K562 (cell line): ENCODE data around the gene GRIA2. TPM values are rescaled to one million over a fixed set of nuclear protein-coding genes. Genes with fewer than 3 reads are reported as not detected.

Source experiments
- ATAC-seq: fragments of 200-7000 bp; cut with Tn5 transposase; 3 replicates; pipeline ENCODE4 v1.9.1; 2020; ENCODE audit warnings: moderate library complexity
- BruUV-seq: library from RNA; stranded (reverse); fragments of 400-500 nt; replicated peaks from 2 replicates; lab custom pipeline; 2021; lab: Mats Ljungman, UMichigan
- CTCF ChIA-PET: fragments of 300-600 bp; formaldehyde crosslinking; extraction: SDS; loops from one replicate; lab custom pipeline; 2021; ENCODE audit warnings: low intra/inter-chr PET ratio; lab: Yijun Ruan, JAX
- POLR2A ChIA-PET: fragments of 300-600, 350-650 bp; sonication (Branson Sonifier 250); formaldehyde crosslinking; extraction: SDS; loops from one replicate; lab custom pipeline; 2021; ENCODE audit warnings: antibody characterized with exemption, inconsistent platforms; lab: Yijun Ruan, JAX
- DNase-seq, 4 experiments: peaks; one replicate each; pipeline versions ENCODE4 v3.0.0 to v3.0.0-alpha.2; 2011 to 2018; ENCODE audit warnings: low spot score in 3 of 4, mixed read lengths in 3 of 4; ENCODE audit errors: extremely low read depth in 1 of 4
- FAIRE-seq: peaks from 2 replicates; lab custom pipeline; 2011; peaks lifted over from hg19 to GRCh38; lab: Jason Lieb, UNC
- H2AFZ ChIP-seq: 2 replicates; pipeline ENCODE4 v1.6.0; 2011; ENCODE audit warnings: low read depth, low read length, control low read depth, inconsistent platforms
- H3K27ac ChIP-seq: fragments of 200-600 bp; 3 replicates; pipeline ENCODE4 v1.8.0; 2011; ENCODE audit warnings: low read depth, mild to moderate bottlenecking, control low read depth, inconsistent platforms, low read length, moderate library complexity, mixed read lengths; ENCODE audit errors: extremely low read depth
- H3K27me3 ChIP-seq, 2 experiments: fragments of 300-600 bp in 1 of 2; 2 replicates in 1 of 2; 3 replicates in 1 of 2; pipeline versions ENCODE4 v1.6.0 to v1.8.0; 2011; ENCODE audit warnings: inconsistent platforms in 2 of 2, low read length in 2 of 2, mild to moderate bottlenecking in 1 of 2, mixed read lengths in 1 of 2, moderate library complexity in 1 of 2; ENCODE audit not compliant: control insufficient read depth in 2 of 2, insufficient read depth in 2 of 2
- H3K36me3 ChIP-seq: fragments of 300-600 bp; 3 replicates; pipeline ENCODE4 v1.8.0; 2011; ENCODE audit warnings: mild to moderate bottlenecking, low read length, inconsistent platforms; ENCODE audit not compliant: control insufficient read depth, insufficient read depth
- H3K4me1 ChIP-seq, 2 experiments: fragments of 200-600 bp in 1 of 2; replicated peaks in 1 of 2; 2 replicates in 1 of 2; 3 replicates in 1 of 2; pipeline versions ENCODE4 v1.5.1 to v1.8.0; 2011; ENCODE audit warnings: inconsistent platforms in 2 of 2, low read length in 2 of 2, mild to moderate bottlenecking in 1 of 2, mixed read lengths in 1 of 2, moderate library complexity in 1 of 2; ENCODE audit not compliant: control insufficient read depth in 2 of 2, insufficient read depth in 2 of 2
- H3K4me2 ChIP-seq: 2 replicates; pipeline ENCODE4 v1.6.1; 2011; ENCODE audit warnings: low read length, control low read depth, inconsistent platforms, mixed read lengths; ENCODE audit not compliant: insufficient read depth
- H3K4me3 ChIP-seq: fragments of 200-600 bp; sonication (generic), shearing (Covaris generic); 2 replicates; pipeline ENCODE4 v1.5.1; 2016; ENCODE audit warnings: control low read depth, inconsistent platforms
- H3K79me2 ChIP-seq: fragments of 200-600 bp; 3 replicates; pipeline ENCODE4 v1.8.0; 2011; ENCODE audit warnings: low read length, inconsistent platforms; ENCODE audit not compliant: control insufficient read depth, insufficient read depth
- H3K9ac ChIP-seq, 2 experiments: 2 replicates each; pipeline versions ENCODE4 v1.6.0 to v1.6.1; 2011; ENCODE audit warnings: low read depth in 2 of 2, low read length in 2 of 2, control low read depth in 1 of 2, inconsistent platforms in 1 of 2, mild to moderate bottlenecking in 1 of 2, mixed read lengths in 1 of 2; ENCODE audit not compliant: insufficient read depth in 1 of 2
- H3K9me1 ChIP-seq: one replicate; pipeline ENCODE4 v1.6.0; 2011; ENCODE audit warnings: inconsistent platforms, mild to moderate bottlenecking, low read length, moderate library complexity; ENCODE audit not compliant: control insufficient read depth, insufficient read depth
- H3K9me3 ChIP-seq: replicated peaks from 2 replicates; pipeline ENCODE4 v1.5.1; 2011; ENCODE audit warnings: low read depth, low read length, inconsistent platforms; ENCODE audit not compliant: control insufficient read depth, insufficient read depth
- H4K20me1 ChIP-seq: replicated peaks from 2 replicates; pipeline ENCODE4 v1.6.1; 2011; ENCODE audit warnings: low read length, inconsistent platforms, mixed read lengths; ENCODE audit not compliant: control insufficient read depth, insufficient read depth
- EGR1 ChIP-seq: fragments of 450-650 bp; conservative IDR thresholded peaks from 2 replicates; pipeline ENCODE4 v1.6.1; 2017; ENCODE audit warnings: mild to moderate bottlenecking
- FOXA1 ChIP-seq: fragments of 450-650 bp; IDR thresholded peaks from 2 replicates; pipeline ENCODE4 v1.6.1; 2016; ENCODE audit warnings: mild to moderate bottlenecking, borderline replicate concordance
- LARP7 ChIP-seq: fragments of 450-650 bp; IDR thresholded peaks from 2 replicates; pipeline ENCODE4 v1.6.1; 2016
- MCM5 ChIP-seq: fragments of 450-650 bp; IDR thresholded peaks from 2 replicates; pipeline ENCODE4 v1.6.1; 2016; ENCODE audit warnings: low read depth
- NR2F6 ChIP-seq: fragments of 450-650 bp; formaldehyde crosslinking; IDR thresholded peaks from 2 replicates; pipeline ENCODE4 v1.4.0; 2020; ENCODE audit warnings: mild to moderate bottlenecking
- RBM14 ChIP-seq: fragments of 200-400 bp; formaldehyde crosslinking; IDR thresholded peaks from 2 replicates; pipeline ENCODE4 v1.6.1; 2018; ENCODE audit warnings: low read depth, mild to moderate bottlenecking, low read length, moderate library complexity, borderline replicate concordance; ENCODE audit not compliant: insufficient read depth
- RHOXF2B ChIP-seq: fragments of 250-450 bp; sonication (Bioruptor Pico); conservative IDR thresholded peaks from 2 replicates; pipeline ENCODE4 v1.5.1; 2021
- TCFL5 ChIP-seq: fragments of 250-450 bp; sonication (Bioruptor Pico); conservative IDR thresholded peaks from 2 replicates; pipeline ENCODE4 v1.6.1; 2021; ENCODE audit warnings: mild to moderate bottlenecking, moderate library complexity, matching md5 sums
- TEAD4 ChIP-seq, 2 experiments: sonication (generic) in 1 of 2; formaldehyde crosslinking in 1 of 2; IDR thresholded peaks; 2 replicates each; pipeline versions ENCODE4 v1.6.1 to v1.8.0; 2012 to 2022; ENCODE audit warnings: borderline replicate concordance in 1 of 2, inconsistent platforms in 1 of 2, low read length in 1 of 2, mild to moderate bottlenecking in 1 of 2, missing genetic modification reagents in 1 of 2
- ZNF133 ChIP-seq: fragments of 250-450 bp; sonication (Bioruptor Pico); IDR thresholded peaks from 2 replicates; pipeline ENCODE4 v1.4.0; 2020; ENCODE audit warnings: mild to moderate bottlenecking
- ZNF197 ChIP-seq: fragments of 200-800 bp; sonication (Bioruptor generic); IDR thresholded peaks from 2 replicates; pipeline ENCODE4 v1.6.1; 2016; ENCODE audit warnings: low read depth, missing genetic modification characterization, missing compliant biosample characterization
- ZNF282 ChIP-seq: sonication (generic); formaldehyde crosslinking; IDR thresholded peaks from 2 replicates; pipeline ENCODE4 v1.8.1; 2023; ENCODE audit warnings: missing genetic modification reagents
- WGBS: fragments of 100-300 bp; shearing (Covaris generic); methylation state at CpG from one replicate; pipeline ENCODE4 v1.1.6; 2016; ENCODE audit warnings: low coverage, mixed read lengths; ENCODE audit not compliant: insufficient coverage; ENCODE audit errors: missing lambda C conversion rate; 5-methylcytosine and 5-hydroxymethylcytosine counted together
- in situ Hi-C: fragments of 300-500 bp; cut with MboI; formaldehyde crosslinking; loops from 4 replicates; pipeline ENCODE4 v1.15.0; 2018; ENCODE audit warnings: inconsistent platforms, mixed read lengths
- intact Hi-C: fragments of 100-400 bp; cut with micrococcal nuclease; formaldehyde crosslinking; loops from 2 replicates; pipeline ENCODE4 v1.14.2; 2022
- polyA plus RNA-seq, 8 experiments: library from polyadenylated mRNA; depleted of rRNA in 4 of 8; stranded (reverse) in 5 of 8; unstranded in 3 of 8; fragments of >200 nt; fragmentation: Nextera tagmentation in 2 of 8; fragmentation: Illumina TruSeq in 1 of 8; extraction: Ambion mirVana in 2 of 8; extraction: Trizol in 1 of 8; gene quantifications; 2 replicates each; pipeline versions ENCODE4 v1.2.1 to v1.2.3, GENCODE V29; 2011 to 2014; ENCODE audit warnings: inconsistent platforms in 1 of 8, missing spikeins in 1 of 8
- total RNA-seq, 7 experiments: library from RNA; depleted of rRNA in 6 of 7; stranded (reverse); fragments of >200 nt in 6 of 7; fragmentation: Illumina TruSeq in 2 of 7; extraction: Trizol in 2 of 7; gene quantifications; 2 replicates each; pipeline versions ENCODE4 v1.2.1 to v1.2.3, GENCODE V29; 2011 to 2021; ENCODE audit warnings: low replicate concordance in 1 of 7
- TF ChIP-seq, protein P1 (sequence below): fragments of 250-450 bp; sonication (Bioruptor Pico); IDR thresholded peaks from 2 replicates; pipeline ENCODE4 v1.9.0; 2021; ENCODE audit warnings: mild to moderate bottlenecking
- TF ChIP-seq, protein P2 (sequence below): sonication (generic); formaldehyde crosslinking; IDR thresholded peaks from 2 replicates; pipeline ENCODE4 v1.8.0; 2023; ENCODE audit warnings: mild to moderate bottlenecking, missing genetic modification reagents

GRIA2 gene
- total and polyA plus RNA-seq, 9 of the 15 experiments (the other 6 are each of a cell fraction or from before 2014, with no cell fraction given) = 0.07 TPM; not detected in 8

DNA sequence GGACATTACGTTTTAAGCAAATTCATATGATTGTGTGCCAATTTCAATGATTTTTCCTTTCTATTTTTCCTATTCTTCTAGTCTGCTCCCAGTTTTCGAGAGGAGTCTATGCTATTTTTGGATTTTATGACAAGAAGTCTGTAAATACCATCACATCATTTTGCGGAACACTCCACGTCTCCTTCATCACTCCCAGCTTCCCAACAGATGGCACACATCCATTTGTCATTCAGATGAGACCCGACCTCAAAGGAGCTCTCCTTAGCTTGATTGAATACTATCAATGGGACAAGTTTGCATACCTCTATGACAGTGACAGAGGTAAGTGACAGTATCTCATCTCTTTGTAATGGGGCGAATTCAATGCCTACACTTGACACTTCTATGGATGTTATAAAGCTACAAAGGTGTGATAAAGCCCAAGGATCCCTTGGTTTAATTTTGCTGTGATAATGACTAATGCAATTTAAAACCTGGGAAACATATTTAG lies 83.0 kb downstream of the GRIA2 start:
- Histone ChIP-seq H3K9ac (no peak overlapping the region), H3K9me3 (no peaks in the 10 kb centered on the region), H2AFZ (no peak overlapping the region), H3K9me1 (no peaks in the 10 kb centered on the region), H3K27ac (no peak overlapping the region), H3K79me2 (no peaks in the 10 kb centered on the region)
- 5% methylated on average over 6 of the region's 6 CpGs for WGBS
- FAIRE-seq = no peak
- POLR2A ChIA-PET = no interaction called here
- in situ Hi-C loops = no loop called here
- TF ChIP-seq ZNF133 (CRISPR knock-in tag) = no peak
- no peak for TF ChIP-seq MCM5
- no peak for TF ChIP-seq LARP7
- no peak for TF ChIP-seq ZNF282 (CRISPR knock-in tag)
- TF ChIP-seq TCFL5 (CRISPR knock-in tag) = no peak
- no peak for TF ChIP-seq FOXA1
- TF ChIP-seq RHOXF2B = no peak
- TF ChIP-seq EGR1 = no peak
- TF ChIP-seq NR2F6 (CRISPR knock-in tag) = no peak
- TF ChIP-seq, all 486 proteins: peak for 0
- DNase-seq = no peak
- CTCF ChIA-PET = no interaction called here
- H3K4me3 ChIP-seq = no peak overlapping the region
- no peaks in the 10 kb centered on the region for H3K27me3 ChIP-seq
- intact Hi-C loops = no loop called here
- no peak overlapping the region for H3K4me2 ChIP-seq
- ATAC-seq = no peak
- no peaks in the 10 kb centered on the region for H3K4me1 ChIP-seq
- no TSS peak for BruUV-seq
- no peaks in the 10 kb centered on the region for H3K36me3 ChIP-seq
- no peaks in the 10 kb centered on the region for H4K20me1 ChIP-seq

- H3K4me2 ChIP-seq = no peak overlapping the region
- no peaks in the 10 kb centered on the region for H3K9me3 ChIP-seq
- H3K27me3 ChIP-seq = no peaks in the 10 kb centered on the region
- H3K4me3 ChIP-seq = no peak overlapping the region
- no peaks in the 10 kb centered on the region for H3K4me1 ChIP-seq
- intact Hi-C loops = no loop called here
- ChIA-PET CTCF (no interaction called here), POLR2A (no interaction called here)
- no peak for DNase-seq
- H3K79me2 ChIP-seq = no peaks in the 10 kb centered on the region
- no peaks in the 10 kb centered on the region for H3K9me1 ChIP-seq
- WGBS = 0% methylated on average over 5 of the region's 5 CpGs
- H3K27ac ChIP-seq = no peak overlapping the region
- in situ Hi-C loops = no loop called here
- no peaks in the 10 kb centered on the region for H4K20me1 ChIP-seq
- H3K9ac ChIP-seq = no peak overlapping the region
- H3K36me3 ChIP-seq = no peaks in the 10 kb centered on the region
- FAIRE-seq = no peak
- BruUV-seq = no TSS peak
- ATAC-seq = no peak
- no peak overlapping the region for H2AFZ ChIP-seq
- TF ChIP-seq, protein P1, sequence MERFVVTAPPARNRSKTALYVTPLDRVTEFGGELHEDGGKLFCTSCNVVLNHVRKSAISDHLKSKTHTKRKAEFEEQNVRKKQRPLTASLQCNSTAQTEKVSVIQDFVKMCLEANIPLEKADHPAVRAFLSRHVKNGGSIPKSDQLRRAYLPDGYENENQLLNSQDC (CRISPR knock-in tag) = no peak
- no peak for TF ChIP-seq TEAD4 (IDR thresholded peaks at IDR 0.05; ENCODE audit: low read length)
- TF ChIP-seq TEAD4 (CRISPR knock-in tag; IDR thresholded peaks at IDR 0.05; ENCODE audit: borderline replicate concordance) = no peak
- no peak for TF ChIP-seq ZNF197 (CRISPR knock-in tag)
- TF ChIP-seq, protein P2, sequence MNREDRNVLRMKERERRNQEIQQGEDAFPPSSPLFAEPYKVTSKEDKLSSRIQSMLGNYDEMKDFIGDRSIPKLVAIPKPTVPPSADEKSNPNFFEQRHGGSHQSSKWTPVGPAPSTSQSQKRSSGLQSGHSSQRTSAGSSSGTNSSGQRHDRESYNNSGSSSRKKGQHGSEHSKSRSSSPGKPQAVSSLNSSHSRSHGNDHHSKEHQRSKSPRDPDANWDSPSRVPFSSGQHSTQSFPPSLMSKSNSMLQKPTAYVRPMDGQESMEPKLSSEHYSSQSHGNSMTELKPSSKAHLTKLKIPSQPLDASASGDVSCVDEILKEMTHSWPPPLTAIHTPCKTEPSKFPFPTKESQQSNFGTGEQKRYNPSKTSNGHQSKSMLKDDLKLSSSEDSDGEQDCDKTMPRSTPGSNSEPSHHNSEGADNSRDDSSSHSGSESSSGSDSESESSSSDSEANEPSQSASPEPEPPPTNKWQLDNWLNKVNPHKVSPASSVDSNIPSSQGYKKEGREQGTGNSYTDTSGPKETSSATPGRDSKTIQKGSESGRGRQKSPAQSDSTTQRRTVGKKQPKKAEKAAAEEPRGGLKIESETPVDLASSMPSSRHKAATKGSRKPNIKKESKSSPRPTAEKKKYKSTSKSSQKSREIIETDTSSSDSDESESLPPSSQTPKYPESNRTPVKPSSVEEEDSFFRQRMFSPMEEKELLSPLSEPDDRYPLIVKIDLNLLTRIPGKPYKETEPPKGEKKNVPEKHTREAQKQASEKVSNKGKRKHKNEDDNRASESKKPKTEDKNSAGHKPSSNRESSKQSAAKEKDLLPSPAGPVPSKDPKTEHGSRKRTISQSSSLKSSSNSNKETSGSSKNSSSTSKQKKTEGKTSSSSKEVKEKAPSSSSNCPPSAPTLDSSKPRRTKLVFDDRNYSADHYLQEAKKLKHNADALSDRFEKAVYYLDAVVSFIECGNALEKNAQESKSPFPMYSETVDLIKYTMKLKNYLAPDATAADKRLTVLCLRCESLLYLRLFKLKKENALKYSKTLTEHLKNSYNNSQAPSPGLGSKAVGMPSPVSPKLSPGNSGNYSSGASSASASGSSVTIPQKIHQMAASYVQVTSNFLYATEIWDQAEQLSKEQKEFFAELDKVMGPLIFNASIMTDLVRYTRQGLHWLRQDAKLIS = no peak
- TF ChIP-seq RBM14 = no peak
Observed at GRCh38 chr4:157304769-157305168, 84.2 kb downstream of the GRIA2 start.
